ENCODE measurements around the gene RNF2. TPM values are rescaled to one million over a fixed set of nuclear protein-coding genes. Genes with fewer than 3 reads are reported as not detected.

Gene RNF2
- polyA plus RNA-seq, 3 donors: 15.5 to 25.2 (median 19.3) TPM

- H3K4me3 ChIP-seq (replicated peaks in 1 of 3; ENCODE audit: low read depth in 2 of 3, low read length in 3 of 3): no peak overlapping the region
- no peak for TF ChIP-seq CTCF (IDR thresholded peaks at IDR 0.05)
- peaks cover 0 to 4% (median 0%) of the 10 kb centered on the region in 3 donors for H3K27me3 Mint-ChIP-seq (ENCODE audit: low read depth in 3 of 3)
- no peak overlapping the region for H3K4me3 Mint-ChIP-seq
- H3K36me3 ChIP-seq (replicated peaks in 1 of 2; ENCODE audit: control insufficient read depth in 1 of 2, insufficient read depth in 2 of 2, low read length in 2 of 2): no peaks in the 10 kb centered on the region
- peak overlapping the region in 3 of 7 donors; percentile 31 to 75 (median 50) for H3K27ac Mint-ChIP-seq
- WGBS (ENCODE audit: insufficient coverage): no CpG with 5 or more reads among the region's 3 CpGs
- no peak overlapping the region for H3K4me2 ChIP-seq (replicated peaks; ENCODE audit: extremely low read depth, low read length, poor library complexity, severe bottlenecking)
- DNase-seq: no peak
- H3K9ac ChIP-seq (ENCODE audit: insufficient read depth, low read length, poor library complexity, severe bottlenecking): no peak overlapping the region
- no peaks in the 10 kb centered on the region for H3K79me2 ChIP-seq (ENCODE audit: insufficient read depth, low read length)
- no peak overlapping the region for H2AFZ ChIP-seq (ENCODE audit: insufficient read depth, low read depth, low read length, poor library complexity, severe bottlenecking)
- H4K20me1 ChIP-seq (ENCODE audit: insufficient read depth, low read length): no peaks in the 10 kb centered on the region
- no peaks in the 10 kb centered on the region for H3K27me3 ChIP-seq (ENCODE audit: control insufficient read depth in 2 of 2, insufficient read depth in 2 of 2, low read length in 2 of 2)
- H3K36me3 Mint-ChIP-seq: no peaks in the 10 kb centered on the region
- intact Hi-C loops (cut with micrococcal nuclease): no loop called here
- peaks cover 7 to 16% of the 10 kb centered on the region in 2 donors for H3K4me1 ChIP-seq (ENCODE audit: control insufficient read depth in 1 of 2, insufficient read depth in 2 of 2, low read length in 2 of 2)
- H3K9me3 Mint-ChIP-seq: peaks cover 0 to 2% (median 0%) of the 10 kb centered on the region in 7 donors
- peaks cover 18% of the 10 kb centered on the region for H3K4me1 Mint-ChIP-seq
- H3K27ac ChIP-seq (ENCODE audit: low read depth in 1 of 2, low read length in 2 of 2): no peak overlapping the region
- H3K9me3 ChIP-seq (replicated peaks in 1 of 2; ENCODE audit: control insufficient read depth in 1 of 2, insufficient read depth in 1 of 2, low read length in 2 of 2): no peaks in the 10 kb centered on the region
Measured at GRCh38 chr1:185017966-185018365, 27.4 kb upstream of the RNF2 start.

GRCh38 chr1:185027252-185027882 is 18.0 kb upstream of the RNF2 start:
- WGBS (ENCODE audit: insufficient coverage): 97% methylated on average over 4 of the region's 4 CpGs
- H3K36me3 Mint-ChIP-seq: peaks cover 4 to 8% of the 10 kb centered on the region in 2 donors
- H2AFZ ChIP-seq (ENCODE audit: insufficient read depth, low read depth, low read length, poor library complexity, severe bottlenecking): no peak overlapping the region
- H3K9me3 Mint-ChIP-seq: peaks cover 23 to 41% (median 31%) of the 10 kb centered on the region in 7 donors
- no peak overlapping the region for H3K4me3 Mint-ChIP-seq
- TF ChIP-seq CTCF (IDR thresholded peaks at IDR 0.05): no peak
- H3K27me3 ChIP-seq (ENCODE audit: control insufficient read depth in 2 of 2, insufficient read depth in 2 of 2, low read length in 2 of 2): no peaks in the 10 kb centered on the region
- no peaks in the 10 kb centered on the region for H3K4me1 ChIP-seq (ENCODE audit: control insufficient read depth in 1 of 2, insufficient read depth in 2 of 2, low read length in 2 of 2)
- H3K9me3 ChIP-seq (replicated peaks in 1 of 2; ENCODE audit: control insufficient read depth in 1 of 2, insufficient read depth in 1 of 2, low read length in 2 of 2): peaks cover 24 to 28% of the 10 kb centered on the region in 2 donors
- peaks cover 0 to 3% of the 10 kb centered on the region in 2 donors for H3K36me3 ChIP-seq (replicated peaks in 1 of 2; ENCODE audit: control insufficient read depth in 1 of 2, insufficient read depth in 2 of 2, low read length in 2 of 2)
- H3K9ac ChIP-seq (ENCODE audit: insufficient read depth, low read length, poor library complexity, severe bottlenecking): no peak overlapping the region
- no peak overlapping the region for H3K4me3 ChIP-seq (replicated peaks in 1 of 3; ENCODE audit: low read depth in 2 of 3, low read length in 3 of 3)
- H3K79me2 ChIP-seq (ENCODE audit: insufficient read depth, low read length): no peaks in the 10 kb centered on the region
- intact Hi-C loops (cut with micrococcal nuclease): no loop called here
- no peak overlapping the region for H3K27ac ChIP-seq (ENCODE audit: low read depth in 1 of 2, low read length in 2 of 2)
- H3K4me1 Mint-ChIP-seq: no peaks in the 10 kb centered on the region
- DNase-seq: no peak
- H3K27ac Mint-ChIP-seq: no peak overlapping the region
- no peaks in the 10 kb centered on the region for H4K20me1 ChIP-seq (ENCODE audit: insufficient read depth, low read length)
- no peak overlapping the region for H3K4me2 ChIP-seq (replicated peaks; ENCODE audit: extremely low read depth, low read length, poor library complexity, severe bottlenecking)
- H3K27me3 Mint-ChIP-seq (ENCODE audit: low read depth in 3 of 3): peaks cover 0 to 1% (median 0%) of the 10 kb centered on the region in 3 donors
